Upper lobe of left lung (tissue), 6 donors: Measurements from ENCODE around the gene DROSHA. TPM values are rescaled to one million over a fixed set of nuclear protein-coding genes. Genes with fewer than 3 reads are reported as not detected.

ENCODE experiments used
- ATAC-seq, 2 donors: fragments of 200-7000 bp; cut with Tn5 transposase; one replicate each; pipeline ENCODE4 v1.9.1; 2022; ENCODE audit warnings: mild to moderate bottlenecking in 2 of 2, moderate library complexity in 2 of 2; ENCODE audit not compliant: low FRiP score in 2 of 2
- DNase-seq, 2 donors: peaks; one replicate each; pipeline ENCODE4 v3.0.0-alpha.2; 2019 to 2020
- H3K27ac ChIP-seq, 4 donors: fragments of 200-600 bp; sonication (generic); one replicate each; pipeline ENCODE4 v1.5.1; 2016 to 2019
- H3K27me3 ChIP-seq, 4 donors: fragments of 200-600 bp; sonication (generic); one replicate each; pipeline ENCODE4 v1.5.1; 2017 to 2019
- H3K36me3 ChIP-seq, 4 donors: fragments of 200-600 bp; sonication (generic); one replicate each; pipeline ENCODE4 v1.5.1; 2016 to 2019
- H3K4me1 ChIP-seq, 4 donors: fragments of 200-600 bp; sonication (generic); one replicate each; pipeline ENCODE4 v1.5.1; 2018 to 2019
- H3K4me3 ChIP-seq, 4 donors: fragments of 200-600 bp; sonication (generic); one replicate each; pipeline ENCODE4 v1.5.1; 2017 to 2019; ENCODE audit warnings: mild to moderate bottlenecking in 2 of 4, moderate library complexity in 1 of 4
- H3K9me3 ChIP-seq, 4 donors: fragments of 200-600 bp; sonication (generic); one replicate each; pipeline ENCODE4 v1.5.1; 2018 to 2019
- EP300 ChIP-seq, 4 donors: sonication (generic); formaldehyde crosslinking; IDR thresholded peaks; one replicate each; pipeline ENCODE4 v1.5.1; 2017; ENCODE audit warnings: antibody characterized with exemption in 4 of 4, control low read depth in 2 of 4
- POLR2A ChIP-seq, 4 donors: fragments of 450-650 bp; IDR thresholded peaks; one replicate each; pipeline ENCODE4 v1.5.1; 2016 to 2017; ENCODE audit warnings: antibody characterized with exemption in 4 of 4, mild to moderate bottlenecking in 2 of 4
- POLR2AphosphoS5 ChIP-seq, 2 donors: sonication (generic); formaldehyde crosslinking; IDR thresholded peaks; one replicate each; pipeline ENCODE4 v1.5.1; 2017; ENCODE audit warnings: antibody characterized with exemption in 2 of 2
- WGBS, 2 donors: methylation state at CpG; one replicate each; pipeline ENCODE4 v1.1.5; 2017 to 2018; 5-methylcytosine and 5-hydroxymethylcytosine counted together
- total RNA-seq, 6 donors: library from RNA; depleted of rRNA in 4 of 6; stranded (reverse); fragments of >200 nt in 4 of 6; gene quantifications; one replicate each; pipeline versions ENCODE4 v1.1.0 to v1.2.1, GENCODE V29; 2016 to 2021
- TF ChIP-seq, protein P1 (sequence below), 6 experiments: fragments of 450-650 bp in 4 of 6; fragments of 200-600 bp in 2 of 6; sonication (generic) in 2 of 6; IDR thresholded peaks; one replicate each; pipeline ENCODE4 v1.5.1; 2016 to 2019; ENCODE audit warnings: antibody characterized with exemption in 6 of 6
- donor health status: DM: no; HTN: no; CAD: no; lungs with moderate emphysema.
- donor health status: DM: no; HTN: yes; CAD: no; lungs with severe emphysema.

Gene DROSHA
- total RNA-seq, 6 donors from 2014 or later: 26.7 to 68.3 (median 50.9) TPM

DNA sequence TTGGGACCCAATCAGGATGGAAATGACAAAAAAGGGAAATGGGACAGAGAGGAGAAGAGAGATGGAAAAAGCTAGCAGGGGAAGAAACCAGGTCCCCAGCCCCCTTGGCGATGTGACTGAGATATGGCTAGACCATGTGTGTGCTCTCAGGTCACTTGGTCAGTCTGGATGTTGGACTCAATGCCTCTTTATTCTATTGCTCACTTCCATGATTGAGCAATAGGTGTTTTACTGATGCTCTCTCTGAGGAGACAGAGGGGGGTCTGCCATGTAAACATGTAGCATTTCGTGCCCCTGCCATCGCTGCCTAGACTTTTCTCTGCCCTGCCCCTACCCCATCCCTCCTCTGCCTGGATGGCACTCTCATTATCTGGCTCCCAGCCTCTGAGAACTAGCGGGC is 150.6 kb downstream of the DROSHA start:
- no peak for ATAC-seq
- Histone ChIP-seq H3K27me3 (no peaks in the 10 kb centered on the region), H3K9me3 (no peaks in the 10 kb centered on the region), H3K36me3 (no peaks in the 10 kb centered on the region), H3K4me1 (no peaks in the 10 kb centered on the region), H3K4me3 (no peak overlapping the region), H3K27ac (no peak overlapping the region)
- 87 to 92% methylated on average over 4 of the region's 4 CpGs for WGBS, 2 donors
- TF ChIP-seq, protein P1, sequence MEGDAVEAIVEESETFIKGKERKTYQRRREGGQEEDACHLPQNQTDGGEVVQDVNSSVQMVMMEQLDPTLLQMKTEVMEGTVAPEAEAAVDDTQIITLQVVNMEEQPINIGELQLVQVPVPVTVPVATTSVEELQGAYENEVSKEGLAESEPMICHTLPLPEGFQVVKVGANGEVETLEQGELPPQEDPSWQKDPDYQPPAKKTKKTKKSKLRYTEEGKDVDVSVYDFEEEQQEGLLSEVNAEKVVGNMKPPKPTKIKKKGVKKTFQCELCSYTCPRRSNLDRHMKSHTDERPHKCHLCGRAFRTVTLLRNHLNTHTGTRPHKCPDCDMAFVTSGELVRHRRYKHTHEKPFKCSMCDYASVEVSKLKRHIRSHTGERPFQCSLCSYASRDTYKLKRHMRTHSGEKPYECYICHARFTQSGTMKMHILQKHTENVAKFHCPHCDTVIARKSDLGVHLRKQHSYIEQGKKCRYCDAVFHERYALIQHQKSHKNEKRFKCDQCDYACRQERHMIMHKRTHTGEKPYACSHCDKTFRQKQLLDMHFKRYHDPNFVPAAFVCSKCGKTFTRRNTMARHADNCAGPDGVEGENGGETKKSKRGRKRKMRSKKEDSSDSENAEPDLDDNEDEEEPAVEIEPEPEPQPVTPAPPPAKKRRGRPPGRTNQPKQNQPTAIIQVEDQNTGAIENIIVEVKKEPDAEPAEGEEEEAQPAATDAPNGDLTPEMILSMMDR (IDR thresholded peaks at IDR 0.05): no peak
- no peak for TF ChIP-seq EP300 (IDR thresholded peaks at IDR 0.05)
- no peak for TF ChIP-seq POLR2AphosphoS5 (IDR thresholded peaks at IDR 0.05)
- TF ChIP-seq POLR2A (IDR thresholded peaks at IDR 0.05): no peak
- no peak for DNase-seq

DNA sequence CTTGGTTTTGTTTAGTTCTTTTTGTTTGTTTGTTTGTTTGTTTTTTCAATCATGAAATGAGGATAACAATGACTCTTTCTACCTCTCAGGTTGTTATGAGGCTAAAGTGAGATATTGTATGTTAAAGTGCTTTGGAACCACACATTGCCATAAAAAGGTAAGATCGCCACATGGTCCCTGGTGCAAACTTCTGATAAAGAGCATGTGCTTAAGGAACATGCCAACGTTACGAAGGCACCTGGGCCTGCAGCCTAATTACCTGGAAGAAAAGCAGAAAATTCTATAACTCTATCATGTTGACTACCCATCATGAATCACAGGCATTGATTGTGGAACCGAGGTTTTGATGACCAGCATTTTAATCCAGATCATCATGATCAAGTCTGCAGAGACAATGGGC is 151.8 kb downstream of the DROSHA start:
- Histone ChIP-seq H3K4me3 (no peak overlapping the region), H3K4me1 (no peaks in the 10 kb centered on the region), H3K27me3 (no peaks in the 10 kb centered on the region), H3K9me3 (no peaks in the 10 kb centered on the region), H3K36me3 (no peaks in the 10 kb centered on the region), H3K27ac (no peak overlapping the region)
- TF ChIP-seq EP300 (IDR thresholded peaks at IDR 0.05) (no peak), POLR2A (IDR thresholded peaks at IDR 0.05) (no peak), POLR2AphosphoS5 (IDR thresholded peaks at IDR 0.05) (no peak)
- TF ChIP-seq, protein P1 (IDR thresholded peaks at IDR 0.05): no peak
- DNase-seq (no peak), ATAC-seq (no peak)
- WGBS, 2 donors: 83 to 85% methylated on average over 4 of the region's 4 CpGs

DNA sequence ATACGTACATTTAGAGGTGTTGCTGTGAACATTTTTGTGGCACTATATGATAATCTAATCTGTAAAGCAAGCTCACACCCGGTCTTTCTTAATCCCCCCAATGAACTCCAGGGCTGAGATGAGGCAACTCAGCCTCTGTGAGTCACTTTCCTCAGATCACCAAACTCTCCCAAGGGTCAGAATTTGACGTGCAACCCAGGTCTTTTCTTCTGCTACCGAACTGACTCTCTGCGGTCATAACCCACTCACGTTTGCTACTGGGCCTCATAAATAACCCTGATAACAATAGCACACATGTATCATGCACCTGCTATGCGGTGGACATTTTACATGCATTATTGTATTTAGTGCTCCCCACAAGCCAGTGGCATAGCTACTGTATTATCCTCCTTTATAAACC is 153.1 kb downstream of the DROSHA start:
- WGBS, 2 donors: 70 to 73% methylated on average over 7 of the region's 7 CpGs

DNA sequence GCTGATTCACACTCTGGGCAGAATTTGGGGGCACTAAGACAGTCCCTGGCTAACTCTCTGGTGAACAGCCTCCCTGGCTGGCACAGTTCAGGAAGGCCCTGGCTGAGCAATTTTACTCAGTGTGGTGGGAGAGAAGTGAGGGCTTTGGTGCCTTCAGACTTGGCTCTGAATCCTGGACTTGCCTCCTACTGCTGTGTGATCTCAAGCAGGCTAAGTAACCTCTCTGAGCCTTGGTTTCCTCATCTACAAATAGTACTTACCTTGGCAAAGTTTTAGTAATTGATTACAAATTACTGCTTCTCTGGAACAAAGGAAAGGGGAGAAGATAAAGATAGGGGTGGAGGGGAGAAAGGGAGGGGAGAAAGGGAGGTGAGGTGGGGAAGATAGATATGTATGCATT is 153.8 kb downstream of the DROSHA start:
- Histone ChIP-seq H3K27ac (no peak overlapping the region), H3K4me1 (no peaks in the 10 kb centered on the region), H3K4me3 (no peak overlapping the region), H3K36me3 (no peaks in the 10 kb centered on the region), H3K27me3 (no peaks in the 10 kb centered on the region), H3K9me3 (no peaks in the 10 kb centered on the region)
- no peak for TF ChIP-seq POLR2AphosphoS5 (IDR thresholded peaks at IDR 0.05)
- DNase-seq: no peak
- ATAC-seq: no peak

More for the DNA sequence above, 153.1 kb downstream of the DROSHA start:
- Histone ChIP-seq H3K4me1 (no peaks in the 10 kb centered on the region), H3K9me3 (no peaks in the 10 kb centered on the region), H3K27me3 (no peaks in the 10 kb centered on the region), H3K36me3 (no peaks in the 10 kb centered on the region), H3K27ac (no peak overlapping the region), H3K4me3 (no peak overlapping the region)
- DNase-seq (no peak), ATAC-seq (no peak)
- TF ChIP-seq POLR2A (IDR thresholded peaks at IDR 0.05): no peak
- TF ChIP-seq, protein P1 (IDR thresholded peaks at IDR 0.05): no peak
- no peak for TF ChIP-seq EP300 (IDR thresholded peaks at IDR 0.05)
- no peak for TF ChIP-seq POLR2AphosphoS5 (IDR thresholded peaks at IDR 0.05)

DNA sequence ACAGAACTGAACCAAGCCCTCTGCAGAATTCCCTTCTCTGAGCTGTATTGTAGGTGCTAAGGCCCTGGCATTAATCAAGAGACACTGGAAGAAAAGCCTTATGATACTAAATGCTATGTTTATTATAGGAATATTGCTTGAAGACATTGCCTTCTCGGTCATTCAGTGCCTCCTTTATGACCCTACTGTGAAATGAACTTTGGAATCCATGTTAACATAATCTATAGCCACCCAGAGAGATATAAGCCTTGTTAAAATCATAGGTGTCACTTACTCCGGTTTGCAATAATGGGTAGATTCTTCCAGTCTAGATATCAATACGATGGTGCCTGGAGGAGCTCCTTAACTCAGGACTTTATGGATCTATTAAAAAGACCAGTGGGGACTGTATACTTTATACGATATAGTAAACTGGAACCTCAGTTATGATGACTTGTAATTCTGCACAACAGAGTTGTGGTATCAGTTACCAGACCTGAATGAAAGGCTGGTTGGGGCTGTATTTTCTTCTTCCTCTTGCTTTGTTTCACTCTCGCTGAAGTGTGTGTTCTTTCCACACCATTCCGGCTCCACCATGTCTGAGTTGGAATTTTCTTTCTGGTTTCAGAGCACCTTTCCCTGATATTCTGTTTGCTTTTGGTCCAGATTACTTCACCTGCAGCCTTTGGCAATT is 154.5 kb downstream of the DROSHA start:
- H3K27ac ChIP-seq: no peak overlapping the region
- DNase-seq: no peak
- WGBS, 2 donors: 77 to 87% methylated on average over 6 of the region's 6 CpGs
- no peaks in the 10 kb centered on the region for H3K4me1 ChIP-seq
- no peaks in the 10 kb centered on the region for H3K36me3 ChIP-seq
- no peak overlapping the region for H3K4me3 ChIP-seq
- H3K9me3 ChIP-seq: no peaks in the 10 kb centered on the region
- TF ChIP-seq EP300 (IDR thresholded peaks at IDR 0.05): no peak
- TF ChIP-seq, protein P1 (IDR thresholded peaks at IDR 0.05): no peak
- TF ChIP-seq POLR2AphosphoS5 (IDR thresholded peaks at IDR 0.05): no peak
- TF ChIP-seq POLR2A (IDR thresholded peaks at IDR 0.05): no peak
- no peak for ATAC-seq
- H3K27me3 ChIP-seq: no peaks in the 10 kb centered on the region
